GM20431 (cell line): ENCODE measurements around the gene ELP5.

ENCODE experiments used
- in situ Hi-C: fragments of 300-500 bp; cut with MseI, MboI; formaldehyde crosslinking; loops from one replicate; pipeline ENCODE4 v1.15.0; 2020; ENCODE audit warnings: low sequenced_read_pairs; ENCODE audit not compliant: unreplicated experiment

ELP5 gene

GRCh38 chr17:7296189-7296861 lies 44.3 kb downstream of the ELP5 start:
- in situ Hi-C loops, result loop anchor here (25.0 kb wide), 1 partner anchor 234 kb away; no protein-coding TSS in a partner anchor

GRCh38 chr17:7304179-7304578 lies 52.2 kb downstream of the ELP5 start:
- in situ Hi-C loops, result no loop called here

GRCh38 chr17:7306911-7307685 lies 55.1 kb downstream of the ELP5 start, which contains the start of gene EIF5A:
Gene EIF5A (plus strand): TSS chr17:7307628. CDS start chr17:7309636, 2,008 bp downstream.
- in situ Hi-C loops, result no loop called here

- in situ Hi-C loops, result no loop called here
Observed at GRCh38 chr17:7307686-7308624, 55.9 kb downstream of the ELP5 start.

- in situ Hi-C loops, result no loop called here
Observed at GRCh38 chr17:7308625-7309433, 56.8 kb downstream of the ELP5 start.
